UCSD-AML1 (cell line): ENCODE data around the gene TMUB1.

Experiments
- DNase-seq: peaks from one replicate; lab custom pipeline; 2025; ENCODE audit not compliant: unreplicated experiment; lab: John Stamatoyannopoulos, UW

TMUB1 gene

GRCh38 chr7:151071032-151071866 is 12.0 kb downstream of the TMUB1 start:
- DNase-seq: no peak

- no peak for DNase-seq
These were observed 12.7 kb downstream of the TMUB1 start for GRCh38 chr7:151070574-151070960.

GRCh38 chr7:151069841-151070573 is 13.3 kb downstream of the TMUB1 start:
- DNase-seq: no peak

GRCh38 chr7:151068069-151068773 is 15.1 kb downstream of the TMUB1 start:
- DNase-seq: no peak

- no peak for DNase-seq
These were observed 16.9 kb downstream of the TMUB1 start for GRCh38 chr7:151066273-151066974.

GRCh38 chr7:151065516-151065915 is 17.8 kb downstream of the TMUB1 start:
- no peak for DNase-seq

- DNase-seq: no peak
These were observed 18.3 kb downstream of the TMUB1 start for GRCh38 chr7:151064993-151065392.

- DNase-seq: no peak
These were observed 18.8 kb downstream of the TMUB1 start for GRCh38 chr7:151064454-151064853.

- no peak for DNase-seq
These were observed 20.1 kb downstream of the TMUB1 start for GRCh38 chr7:151063212-151063561.

GRCh38 chr7:151062399-151063211 is 20.7 kb downstream of the TMUB1 start:
- DNase-seq: no peak

GRCh38 chr7:151062111-151062398 is 21.2 kb downstream of the TMUB1 start:
- DNase-seq: no peak

- no peak for DNase-seq
These were observed 21.8 kb downstream of the TMUB1 start for GRCh38 chr7:151061213-151062110.

GRCh38 chr7:151060416-151061212 is 22.7 kb downstream of the TMUB1 start:
- peak; percentile 16 for DNase-seq

- no peak for DNase-seq
These were observed 23.2 kb downstream of the TMUB1 start for GRCh38 chr7:151060113-151060415.

- DNase-seq: peak; percentile 63
These were observed 23.8 kb downstream of the TMUB1 start, which contains the start of gene SLC4A2 for GRCh38 chr7:151059367-151060112. Gene SLC4A2, plus strand, starts transcription at chr7:151059589. Its CDS starts 2,399 bp downstream, at chr7:151061988.

GRCh38 chr7:151058781-151059366 is 24.4 kb downstream of the TMUB1 start:
- no peak for DNase-seq

- DNase-seq: peak; percentile 93
These were observed 25.1 kb downstream of the TMUB1 start for GRCh38 chr7:151057989-151058780.
